HG02840 (cell line): Measurements from ENCODE around the gene SLC31A2.
"Not testable (repeated sequence)": the region's sequence is repeated elsewhere in the genome, so short reads cannot be mapped to it uniquely, and the experiment has no call there.

Experiments
- ATAC-seq: cut with Tn5 transposase; IDR thresholded peaks from one replicate; pipeline ENCODE4 v1.9.1; 2021; ENCODE audit warnings: mild to moderate bottlenecking, moderate library complexity, moderate number of reproducible peaks; ENCODE audit not compliant: unreplicated experiment, low FRiP score

SLC31A2 gene

GRCh38 chr9:113150670-113151611, at the start of gene SLC31A2:
Gene SLC31A2, plus strand, starts transcription at chr9:113151007. Its CDS starts 68 bp downstream, at chr9:113151075.
- ATAC-seq: peak; percentile 90

GRCh38 chr9:113105345-113105744, 45.5 kb upstream of the SLC31A2 start:
- ATAC-seq: not testable (repeated sequence)

DNA sequence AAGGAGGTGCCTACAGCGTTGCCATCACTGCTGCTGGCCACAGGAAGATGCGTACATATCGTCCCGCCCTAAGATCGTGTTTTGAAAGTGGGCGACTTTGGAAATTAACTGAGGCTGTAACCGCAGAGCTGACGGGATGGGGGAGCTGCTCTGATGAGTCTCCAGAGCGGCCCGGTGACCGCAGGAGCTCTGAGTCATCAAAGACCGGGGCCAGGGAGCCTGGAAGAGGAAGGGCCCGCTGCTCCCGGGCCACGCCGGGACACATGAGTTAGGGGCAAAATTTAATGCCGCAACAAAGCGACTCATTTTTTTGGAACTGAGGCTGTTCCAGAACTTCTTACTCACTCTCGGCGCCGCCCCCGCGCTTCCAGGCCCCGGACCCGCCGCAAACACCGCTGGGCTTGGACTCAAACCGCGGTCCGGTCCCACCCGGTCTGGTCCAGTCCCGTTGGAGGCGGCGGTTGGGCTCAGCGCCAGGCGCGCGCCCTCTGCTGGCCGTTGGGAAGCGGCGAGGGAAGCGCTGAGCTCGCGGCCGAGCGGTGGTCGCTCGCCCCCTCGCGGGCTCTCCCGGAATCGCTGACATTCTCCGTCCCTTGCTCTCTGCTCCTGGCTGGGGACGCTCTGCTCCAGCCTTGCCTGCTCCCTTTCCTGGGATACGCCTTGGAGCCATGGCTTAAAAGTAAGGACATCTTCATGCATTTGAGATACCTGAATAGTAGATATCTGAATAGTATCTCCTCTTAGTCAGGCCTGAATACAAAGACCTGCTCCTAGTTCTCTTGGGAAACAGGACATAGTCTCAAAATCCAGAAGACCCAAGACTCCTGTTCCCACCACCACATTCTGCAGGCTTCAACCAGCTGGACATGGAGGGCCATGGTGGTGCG, 39.5 kb upstream of the SLC31A2 start:
- peak; percentile 52 for ATAC-seq

GRCh38 chr9:113112706-113113510, 37.9 kb upstream of the SLC31A2 start:
- ATAC-seq: peak; percentile 50

GRCh38 chr9:113118829-113119228, 32.0 kb upstream of the SLC31A2 start:
- not testable (repeated sequence) for ATAC-seq

DNA sequence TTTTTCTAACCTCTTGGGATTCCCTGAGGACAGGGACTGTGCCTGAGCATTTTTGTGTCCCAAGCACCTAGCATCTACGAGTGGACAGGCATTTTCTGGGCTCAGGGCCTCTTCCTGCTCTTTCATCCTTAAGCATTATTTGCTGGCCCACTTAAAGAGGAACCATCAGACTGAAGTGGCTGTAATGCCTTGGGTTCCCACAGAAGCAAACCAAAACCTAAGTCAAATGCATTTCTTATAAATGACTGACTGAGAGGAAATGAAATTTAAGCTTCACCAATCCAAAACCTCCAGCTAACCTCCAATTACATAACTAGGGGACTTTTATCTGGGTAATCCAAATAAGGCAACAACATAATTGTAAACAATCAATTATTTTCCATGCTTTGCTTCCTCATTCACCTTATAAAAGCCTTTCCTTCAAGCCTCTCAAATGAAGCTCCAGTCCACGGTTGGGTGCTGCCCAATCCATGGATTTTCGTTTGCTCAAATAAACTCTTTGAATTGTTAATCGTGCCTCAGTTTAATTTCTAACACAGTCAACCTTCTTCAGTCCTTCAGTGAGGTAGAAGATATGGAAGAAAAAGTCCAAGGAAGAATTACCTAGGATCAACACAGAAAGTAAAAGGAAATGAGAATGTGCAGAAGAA, 25.3 kb upstream of the SLC31A2 start:
- no peak for ATAC-seq

DNA sequence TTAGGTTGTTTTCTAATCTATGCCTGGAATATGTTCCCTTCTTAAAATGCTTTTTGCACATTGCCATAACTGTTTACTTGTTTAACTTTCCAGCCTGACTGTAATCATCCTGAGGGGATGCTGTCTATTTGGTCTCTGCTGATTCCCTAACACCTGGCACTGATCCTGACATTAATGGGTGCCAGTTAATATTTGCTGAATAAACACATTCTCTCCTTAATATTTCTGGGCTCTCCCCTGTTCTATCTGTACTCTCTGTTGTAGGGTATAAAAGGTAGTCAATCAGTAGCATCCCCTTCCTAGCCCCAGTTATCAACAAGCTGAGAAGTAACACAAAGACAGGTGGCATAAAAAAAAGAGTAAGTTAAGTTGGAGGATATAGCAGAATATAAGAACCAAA, 21.3 kb upstream of the SLC31A2 start:
- no peak for ATAC-seq

GRCh38 chr9:113129884-113130283, 20.9 kb upstream of the SLC31A2 start:
- ATAC-seq: no peak

- ATAC-seq: no peak
These were observed 19.1 kb upstream of the SLC31A2 start for GRCh38 chr9:113131689-113132151.

DNA sequence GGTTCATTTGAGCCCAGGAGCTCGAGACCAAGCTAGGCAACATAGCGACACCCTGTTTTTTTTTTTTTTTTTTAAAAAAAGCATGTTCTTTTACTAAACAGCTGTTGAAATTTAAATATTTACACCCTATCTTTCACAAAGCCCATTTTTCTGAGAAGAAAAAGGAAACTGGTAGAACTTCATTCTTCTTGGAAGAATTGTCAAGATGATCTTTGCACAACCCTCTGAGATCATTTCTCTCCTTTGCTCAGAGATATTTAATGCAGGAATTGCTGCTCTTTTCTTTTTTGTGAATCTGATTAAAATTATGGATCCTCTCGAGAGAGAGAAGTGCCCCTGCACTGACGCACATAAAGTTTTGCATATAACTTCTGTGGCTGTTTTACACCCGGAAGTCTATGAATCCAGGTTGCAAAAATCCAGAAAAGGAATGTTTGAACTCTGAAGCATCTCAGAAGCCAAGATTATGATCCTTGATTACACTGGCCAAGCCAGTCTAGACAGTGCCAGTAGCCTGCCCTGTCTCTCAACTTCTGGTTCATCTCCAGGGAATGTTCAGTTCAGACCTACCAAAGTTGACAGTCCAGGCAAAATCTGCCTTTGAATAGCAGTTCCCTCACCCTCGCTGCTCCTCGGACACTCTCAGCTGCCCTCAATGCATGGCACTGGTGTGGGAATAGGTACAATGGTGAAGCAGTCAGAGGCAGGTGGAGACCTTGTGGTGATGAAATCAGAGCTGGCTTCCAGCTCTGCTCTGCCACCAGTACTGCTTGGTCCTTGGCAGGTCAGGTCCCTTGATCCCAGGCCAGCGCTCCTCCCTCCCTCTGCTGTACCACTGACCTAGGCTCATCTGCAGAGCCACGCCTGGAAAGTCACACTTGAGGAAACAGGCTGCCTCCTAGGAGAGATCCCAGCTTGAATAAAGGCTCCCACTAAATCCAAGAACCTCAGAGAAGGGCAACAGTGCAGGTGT, 13.3 kb upstream of the SLC31A2 start:
- no peak for ATAC-seq

GRCh38 chr9:113138760-113139159, 12.0 kb upstream of the SLC31A2 start:
- ATAC-seq: no peak

DNA sequence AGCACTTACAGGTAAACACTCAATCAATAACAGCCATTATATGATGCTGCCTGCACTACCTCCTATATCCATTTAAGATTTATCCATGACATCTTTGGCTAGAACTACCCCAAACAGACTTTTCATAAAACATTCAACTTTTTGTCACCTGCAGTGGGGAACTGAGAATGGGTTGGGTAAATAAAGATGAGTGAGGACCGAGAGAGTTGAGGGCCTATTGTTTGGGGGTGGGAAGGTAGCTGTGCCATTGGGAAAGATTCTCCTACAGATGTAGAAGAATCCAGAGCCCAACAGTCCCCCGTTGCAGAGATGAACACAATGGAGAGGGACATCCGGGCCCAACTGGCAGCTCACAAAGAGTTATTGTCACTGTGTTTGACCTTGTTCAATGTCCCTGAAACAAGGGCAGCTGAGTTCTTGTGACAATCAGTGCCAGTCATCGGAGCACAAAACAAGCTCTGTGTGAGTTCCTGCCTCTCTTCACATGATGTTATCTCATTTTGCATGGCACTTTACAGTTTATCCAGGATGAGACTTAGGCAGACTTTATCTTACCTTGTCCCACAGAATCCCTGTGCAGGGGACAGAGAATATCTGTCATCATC, 11.5 kb upstream of the SLC31A2 start:
- no peak for ATAC-seq

GRCh38 chr9:113139953-113140352, 10.9 kb upstream of the SLC31A2 start:
- no peak for ATAC-seq

GRCh38 chr9:113140896-113141295, 9.9 kb upstream of the SLC31A2 start:
- not testable (repeated sequence) for ATAC-seq

DNA sequence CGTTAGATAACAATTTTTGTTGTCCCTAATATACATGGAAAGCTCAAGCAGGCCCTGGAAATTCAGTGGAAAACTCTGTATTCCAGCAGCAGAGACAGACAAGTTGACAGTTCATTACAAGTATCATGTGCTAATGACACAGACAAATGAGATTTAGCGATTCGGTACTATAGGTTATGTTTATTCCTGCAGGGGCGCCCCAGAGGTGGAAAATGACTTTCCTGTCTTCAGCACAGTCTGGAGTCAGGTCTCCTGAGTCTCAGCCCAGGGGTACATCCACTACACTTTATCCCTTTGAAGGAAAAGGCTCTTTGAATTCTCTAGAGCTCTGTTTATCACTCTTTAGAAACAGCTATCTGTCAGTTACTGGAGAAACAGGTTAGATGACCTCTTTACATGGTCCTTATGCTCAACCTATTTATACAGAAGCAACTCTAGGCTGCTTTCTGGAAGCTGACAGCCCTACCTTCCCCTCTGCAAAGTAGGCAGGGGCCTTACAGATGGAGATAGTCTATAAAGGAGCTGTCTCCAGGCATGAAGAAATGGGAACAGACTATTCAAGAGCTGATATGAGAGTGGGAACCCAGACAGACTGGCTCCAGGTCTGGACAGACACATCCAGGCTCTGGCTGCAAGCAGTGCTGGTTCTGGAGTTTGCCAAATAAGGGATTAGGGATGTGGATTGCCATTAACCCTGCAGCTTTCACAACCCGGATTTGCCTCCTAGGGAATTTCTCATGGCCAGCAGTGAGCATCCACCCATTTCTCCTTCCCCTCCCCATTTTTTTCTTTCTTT, 7.2 kb upstream of the SLC31A2 start:
- no peak for ATAC-seq

GRCh38 chr9:113148372-113148705, 2.5 kb upstream of the SLC31A2 start:
- ATAC-seq: no peak

DNA sequence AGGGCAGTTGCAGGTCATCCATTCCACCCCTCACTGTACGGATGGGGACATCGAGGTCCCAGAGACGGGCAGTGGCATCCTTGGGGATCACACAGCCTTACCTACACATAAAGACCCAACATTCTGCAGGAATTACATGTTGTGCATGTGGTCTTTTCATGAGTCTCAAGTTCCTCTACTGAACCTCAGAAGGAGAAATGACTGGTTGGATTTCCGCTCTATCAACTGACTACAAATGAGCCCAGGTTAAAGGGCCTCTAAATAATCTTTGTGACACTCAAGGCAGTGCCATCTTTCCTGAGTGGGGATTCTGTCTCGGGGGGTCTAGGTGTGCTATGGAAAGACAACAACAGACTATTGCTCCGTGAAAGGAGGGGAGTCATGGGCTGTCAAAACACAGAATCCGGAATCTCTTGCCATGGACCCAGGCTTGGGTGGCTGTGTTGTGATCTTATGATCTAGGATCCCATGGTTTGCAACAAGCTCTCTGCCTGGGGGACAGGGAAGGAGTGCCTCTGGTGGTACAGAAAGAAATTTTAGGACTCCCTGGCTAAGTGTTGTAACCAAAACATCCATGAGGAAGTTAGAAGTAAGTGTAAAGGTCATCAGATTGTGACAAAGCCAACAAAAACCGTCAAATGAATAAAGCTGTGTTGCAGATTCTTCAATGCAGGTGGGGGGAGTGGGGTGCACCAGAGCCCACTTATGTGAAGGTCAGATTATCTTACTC, 1.9 kb upstream of the SLC31A2 start:
- ATAC-seq: no peak
